GM18505 (cell line): Measurements from ENCODE around the gene KCNK17.

Experiments
- ATAC-seq: cut with Tn5 transposase; IDR thresholded peaks from one replicate; pipeline ENCODE4 v1.9.1; 2021; ENCODE audit not compliant: unreplicated experiment
- POLR2A ChIP-seq: IDR thresholded peaks from 4 replicates; pipeline ENCODE4 v1.6.1; 2011; ENCODE audit warnings: borderline replicate concordance; ENCODE audit not compliant: insufficient read depth, insufficient read length; ENCODE audit errors: extremely low read depth

The KCNK17 gene

GRCh38 chr6:39281312-39281980 lies 32.8 kb downstream of the KCNK17 start:
- no peak for ATAC-seq
- no peak for TF ChIP-seq POLR2A

GRCh38 chr6:39280247-39280731 lies 33.9 kb downstream of the KCNK17 start:
- no peak for ATAC-seq
- TF ChIP-seq POLR2A = no peak

- TF ChIP-seq POLR2A = no peak
- no peak for ATAC-seq
These were observed 34.7 kb downstream of the KCNK17 start for GRCh38 chr6:39279539-39279938.

GRCh38 chr6:39276379-39276995 lies 37.7 kb downstream of the KCNK17 start:
- ATAC-seq = no peak
- TF ChIP-seq POLR2A = no peak

GRCh38 chr6:39274903-39275302 lies 39.3 kb downstream of the KCNK17 start:
- no peak for TF ChIP-seq POLR2A
- ATAC-seq = no peak

- no peak for TF ChIP-seq POLR2A
- no peak for ATAC-seq
These were observed 39.7 kb downstream of the KCNK17 start for GRCh38 chr6:39274471-39274870.

GRCh38 chr6:39273406-39273821 lies 40.8 kb downstream of the KCNK17 start:
- no peak for ATAC-seq
- TF ChIP-seq POLR2A = no peak

- no peak for ATAC-seq
- no peak for TF ChIP-seq POLR2A
These were observed 44.3 kb downstream of the KCNK17 start for GRCh38 chr6:39269961-39270360.

- no peak for TF ChIP-seq POLR2A
- ATAC-seq = no peak
These were observed 45.5 kb downstream of the KCNK17 start for GRCh38 chr6:39268721-39269120.

GRCh38 chr6:39268171-39268570 lies 46.0 kb downstream of the KCNK17 start:
- TF ChIP-seq POLR2A = no peak
- no peak for ATAC-seq

GRCh38 chr6:39266782-39267355 lies 47.4 kb downstream of the KCNK17 start:
- no peak for TF ChIP-seq POLR2A
- no peak for ATAC-seq

- no peak for TF ChIP-seq POLR2A
- ATAC-seq = no peak
These were observed 47.8 kb downstream of the KCNK17 start for GRCh38 chr6:39266375-39266774.

- ATAC-seq = no peak
These were observed 50.7 kb downstream of the KCNK17 start for GRCh38 chr6:39263303-39264037.

GRCh38 chr6:39261751-39262150 lies 52.5 kb downstream of the KCNK17 start:
- no peak for ATAC-seq
- TF ChIP-seq POLR2A = no peak

More at GRCh38 chr6:39263303-39264037, 50.7 kb downstream of the KCNK17 start:
- no peak for TF ChIP-seq POLR2A

GRCh38 chr6:39260953-39261352 lies 53.3 kb downstream of the KCNK17 start:
- TF ChIP-seq POLR2A = no peak
- no peak for ATAC-seq
